GM12874 (cell line): ENCODE measurements around the gene TMEM235.

Experiments used
- TF ChIP-seq, protein P1 (sequence below): IDR thresholded peaks from 2 replicates; pipeline ENCODE4 v1.5.1; 2011; ENCODE audit warnings: low read depth, mild to moderate bottlenecking, control low read depth, low read length, moderate library complexity; ENCODE audit not compliant: insufficient read depth

The TMEM235 gene

DNA sequence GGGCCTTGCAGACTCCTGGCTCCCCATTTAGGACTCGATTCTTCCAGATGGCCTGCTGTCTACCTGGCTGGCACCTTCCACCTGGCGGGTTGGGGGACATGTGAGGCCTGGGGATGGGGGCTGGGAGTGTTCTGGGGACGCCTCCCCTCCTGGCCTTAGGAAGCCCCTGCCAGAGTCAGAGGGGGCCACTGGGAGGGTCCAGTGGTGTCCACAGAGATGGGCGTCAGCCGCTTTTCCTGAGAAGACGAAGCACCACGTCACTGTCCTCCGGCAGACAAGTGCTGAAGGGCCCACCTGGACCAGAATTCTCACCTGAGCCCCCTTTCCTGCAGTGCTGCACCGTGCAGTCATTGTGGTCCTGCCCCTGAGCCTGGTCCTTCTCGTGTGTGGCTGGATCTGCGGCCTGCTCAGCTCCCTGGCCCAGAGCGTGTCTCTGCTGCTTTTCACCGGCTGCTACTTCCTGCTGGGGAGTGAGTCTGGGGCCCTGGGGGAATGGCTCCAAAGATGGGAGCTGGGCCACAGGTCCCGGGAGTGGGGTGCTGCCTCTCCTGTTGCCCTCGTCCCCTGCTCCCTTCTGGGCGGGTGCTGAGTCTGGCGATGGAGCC, 2.9 kb downstream of the TMEM235 start:
- TF ChIP-seq, protein P1, sequence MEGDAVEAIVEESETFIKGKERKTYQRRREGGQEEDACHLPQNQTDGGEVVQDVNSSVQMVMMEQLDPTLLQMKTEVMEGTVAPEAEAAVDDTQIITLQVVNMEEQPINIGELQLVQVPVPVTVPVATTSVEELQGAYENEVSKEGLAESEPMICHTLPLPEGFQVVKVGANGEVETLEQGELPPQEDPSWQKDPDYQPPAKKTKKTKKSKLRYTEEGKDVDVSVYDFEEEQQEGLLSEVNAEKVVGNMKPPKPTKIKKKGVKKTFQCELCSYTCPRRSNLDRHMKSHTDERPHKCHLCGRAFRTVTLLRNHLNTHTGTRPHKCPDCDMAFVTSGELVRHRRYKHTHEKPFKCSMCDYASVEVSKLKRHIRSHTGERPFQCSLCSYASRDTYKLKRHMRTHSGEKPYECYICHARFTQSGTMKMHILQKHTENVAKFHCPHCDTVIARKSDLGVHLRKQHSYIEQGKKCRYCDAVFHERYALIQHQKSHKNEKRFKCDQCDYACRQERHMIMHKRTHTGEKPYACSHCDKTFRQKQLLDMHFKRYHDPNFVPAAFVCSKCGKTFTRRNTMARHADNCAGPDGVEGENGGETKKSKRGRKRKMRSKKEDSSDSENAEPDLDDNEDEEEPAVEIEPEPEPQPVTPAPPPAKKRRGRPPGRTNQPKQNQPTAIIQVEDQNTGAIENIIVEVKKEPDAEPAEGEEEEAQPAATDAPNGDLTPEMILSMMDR, result no peak

DNA sequence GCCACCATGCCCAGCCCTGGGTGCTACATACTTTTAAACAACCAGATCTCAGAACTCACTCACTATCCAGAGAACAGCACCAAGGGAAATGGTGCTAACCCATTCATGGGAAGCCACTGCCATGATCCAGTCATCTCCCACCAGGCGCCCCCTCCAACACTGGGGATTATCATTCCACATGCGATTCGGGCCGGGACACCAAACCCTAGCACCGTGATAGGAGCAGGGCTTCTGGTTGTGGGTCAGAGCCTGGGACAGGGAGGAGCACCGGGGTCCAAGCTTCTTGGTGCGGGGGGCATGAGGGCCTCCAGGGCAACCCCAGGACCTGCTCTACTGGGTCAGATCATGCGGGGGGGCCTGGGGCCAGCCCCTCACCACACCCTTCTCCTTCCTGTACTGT, 4.5 kb downstream of the TMEM235 start:
- TF ChIP-seq, protein P1, result no peak

DNA sequence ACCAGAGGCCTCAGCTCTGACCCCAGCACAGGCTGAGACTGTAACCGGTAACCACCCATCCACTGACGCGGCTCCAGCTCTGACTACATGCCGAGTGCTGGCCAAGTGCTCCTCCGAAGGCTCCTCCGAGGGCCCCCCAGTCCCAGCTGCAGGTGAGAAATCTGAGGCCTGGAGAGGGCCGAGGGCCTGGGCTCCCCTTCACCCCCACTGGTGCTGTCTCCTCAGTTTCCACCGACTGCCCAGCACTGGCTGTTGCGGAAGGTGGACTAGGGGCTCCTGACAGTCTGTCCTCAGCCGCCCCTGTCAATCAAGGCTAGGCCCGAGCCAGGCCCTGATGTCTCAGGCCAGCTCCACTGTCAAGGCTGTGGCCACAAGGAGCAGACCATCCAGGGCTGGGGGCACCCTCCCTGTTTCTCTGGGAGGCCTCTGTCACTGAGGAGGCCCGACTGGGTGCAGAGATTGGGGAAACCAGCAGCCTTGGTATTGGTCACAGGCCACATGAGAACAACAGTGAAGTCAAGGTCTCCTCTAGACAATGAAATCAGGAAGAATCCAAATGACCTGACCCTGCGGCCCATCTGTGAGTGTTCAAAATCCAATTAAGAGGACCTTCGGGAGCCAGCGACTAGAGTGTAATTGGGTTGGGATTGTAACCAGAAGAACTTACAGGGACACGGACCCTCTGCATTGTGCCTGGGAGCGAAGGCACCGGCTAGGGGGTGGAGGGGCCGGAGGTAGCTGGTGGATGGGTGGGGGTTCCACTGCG, 5.1 kb downstream of the TMEM235 start:
- TF ChIP-seq, protein P1, result no peak

DNA sequence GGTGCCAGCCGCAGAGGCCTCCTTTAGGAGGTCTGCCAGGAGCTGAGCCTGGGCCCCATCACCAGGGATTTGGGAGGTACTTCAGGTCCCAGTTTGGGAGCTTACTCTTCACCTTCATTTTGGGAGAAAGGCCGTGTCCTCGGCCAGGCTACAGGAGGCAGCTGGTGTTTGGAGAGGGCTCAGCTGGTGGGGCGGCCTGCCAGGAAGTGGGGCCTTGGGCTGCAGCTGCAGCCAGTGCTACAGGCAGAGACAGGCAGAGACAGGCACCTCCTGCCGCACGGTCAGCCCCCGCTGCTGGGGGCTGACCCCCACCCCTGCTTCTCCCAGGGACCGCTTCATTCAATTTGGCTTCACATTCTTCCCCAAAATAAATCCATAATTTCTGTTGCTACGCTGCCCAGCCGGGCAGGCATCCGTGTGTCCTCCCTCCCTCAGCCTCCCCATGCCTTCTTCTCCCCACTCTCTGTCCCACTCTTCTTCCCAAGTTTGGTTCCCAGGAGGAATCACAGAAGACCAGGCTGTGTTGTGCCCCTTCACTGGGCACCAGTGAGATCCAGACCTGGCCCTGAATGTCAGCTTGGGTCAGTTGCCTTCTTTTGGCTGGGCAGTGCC, 6.1 kb downstream of the TMEM235 start:
- TF ChIP-seq, protein P1, result no peak

DNA sequence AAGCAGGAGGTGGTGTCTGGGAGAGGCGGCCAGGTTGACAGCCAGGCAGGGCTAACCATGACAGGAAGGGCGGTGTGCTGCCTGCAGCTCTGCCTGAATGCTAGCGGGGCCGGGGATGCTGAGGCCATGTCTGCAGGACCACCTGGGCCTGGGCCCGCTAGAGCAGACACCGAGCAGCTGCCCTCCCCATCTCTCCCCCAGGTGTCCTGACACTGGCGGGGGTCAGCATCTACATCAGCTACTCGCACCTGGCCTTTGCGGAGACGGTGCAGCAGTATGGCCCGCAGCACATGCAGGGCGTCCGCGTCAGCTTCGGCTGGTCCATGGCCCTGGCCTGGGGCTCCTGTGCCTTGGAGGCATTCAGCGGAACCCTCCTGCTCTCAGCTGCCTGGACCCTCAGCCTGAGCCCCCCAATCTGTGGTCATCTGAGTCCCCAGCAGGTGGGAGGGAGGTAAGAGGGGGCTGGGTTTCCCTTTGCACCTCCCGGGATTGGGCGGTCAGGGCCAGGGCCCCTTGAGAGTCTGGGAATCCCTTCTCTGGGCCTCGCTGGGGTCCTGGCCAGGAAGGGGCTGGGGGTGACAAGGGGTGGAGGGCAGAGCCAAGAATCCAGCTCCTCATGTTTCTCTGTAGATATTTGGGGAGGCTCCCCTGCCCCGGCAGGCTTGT, 7.5 kb downstream of the TMEM235 start:
- TF ChIP-seq, protein P1, result no peak

DNA sequence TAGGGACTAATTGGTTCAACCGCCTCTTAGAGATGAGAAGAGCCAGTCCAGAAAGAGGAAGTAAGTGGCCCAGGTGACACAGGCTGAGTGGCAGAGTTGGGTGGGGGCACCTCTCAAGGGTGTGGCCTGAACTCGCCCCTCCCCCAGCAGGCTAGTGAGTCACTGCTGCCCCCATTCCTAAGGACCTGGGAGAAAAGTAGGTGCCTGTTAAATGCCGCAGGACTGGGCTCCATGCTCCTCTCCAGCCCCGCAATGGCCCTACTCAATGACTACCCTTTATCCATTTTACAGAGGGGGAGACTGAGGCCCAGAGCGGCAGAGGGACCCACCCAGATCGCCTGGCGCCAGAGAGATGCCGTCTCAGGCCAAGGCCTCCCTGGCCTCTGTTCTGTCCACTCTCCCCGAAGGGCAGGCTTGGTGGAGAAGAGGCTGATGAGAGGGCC, 8.1 kb downstream of the TMEM235 start:
- TF ChIP-seq, protein P1, result no peak
